ENCODE measurements around the gene NAA50.

GRCh38 chr3:113714702-113715101 lies 31.3 kb downstream of the NAA50 start:
- TF ChIP-seq CTCF (conservative IDR thresholded peaks at IDR 0.05; ENCODE audit: low read depth in 2 of 2) (no peak), POLR2AphosphoS5 (IDR thresholded peaks at IDR 0.05; ENCODE audit: low read depth) (no peak)

All from GM23338 (cell line).